ENCODE results near the gene CLEC4F. TPM values are rescaled to one million over a fixed set of nuclear protein-coding genes. Genes with fewer than 3 reads are reported as not detected.

The CLEC4F gene
- total and polyA plus RNA-seq, 10 donors: 0.64 to 4.8 (median 2.6) TPM; not detected in 1

DNA sequence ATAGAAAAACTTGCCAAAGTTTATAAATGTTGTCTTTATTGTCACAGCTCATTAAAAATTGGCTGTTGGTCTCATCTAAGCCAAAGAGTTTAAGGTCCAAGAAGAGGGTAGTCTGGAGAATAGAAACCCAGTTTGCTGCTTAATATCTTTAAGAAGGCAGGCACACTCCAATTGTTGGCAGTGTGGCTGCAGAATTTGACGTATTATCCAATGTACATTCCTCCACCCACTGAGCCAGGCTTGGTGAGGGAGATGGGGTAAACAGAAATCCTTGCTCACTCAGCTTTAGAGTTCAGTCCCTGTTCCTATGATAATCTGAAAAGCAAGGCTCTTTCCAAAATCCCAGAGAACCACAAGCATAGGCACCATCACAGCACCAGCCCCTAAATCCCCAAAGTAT, 41.7 kb downstream of the CLEC4F start:
- 69 to 82% (median 72%) methylated on average over 1 of the region's 1 CpG for WGBS, 5 donors
- no peak for DNase-seq

GRCh38 chr2:70777450-70777849, 42.9 kb downstream of the CLEC4F start:
- TF ChIP-seq POLR2A (IDR thresholded peaks at IDR 0.05) (no peak), POLR2AphosphoS5 (IDR thresholded peaks at IDR 0.05) (no peak)
- TF ChIP-seq, protein P1, sequence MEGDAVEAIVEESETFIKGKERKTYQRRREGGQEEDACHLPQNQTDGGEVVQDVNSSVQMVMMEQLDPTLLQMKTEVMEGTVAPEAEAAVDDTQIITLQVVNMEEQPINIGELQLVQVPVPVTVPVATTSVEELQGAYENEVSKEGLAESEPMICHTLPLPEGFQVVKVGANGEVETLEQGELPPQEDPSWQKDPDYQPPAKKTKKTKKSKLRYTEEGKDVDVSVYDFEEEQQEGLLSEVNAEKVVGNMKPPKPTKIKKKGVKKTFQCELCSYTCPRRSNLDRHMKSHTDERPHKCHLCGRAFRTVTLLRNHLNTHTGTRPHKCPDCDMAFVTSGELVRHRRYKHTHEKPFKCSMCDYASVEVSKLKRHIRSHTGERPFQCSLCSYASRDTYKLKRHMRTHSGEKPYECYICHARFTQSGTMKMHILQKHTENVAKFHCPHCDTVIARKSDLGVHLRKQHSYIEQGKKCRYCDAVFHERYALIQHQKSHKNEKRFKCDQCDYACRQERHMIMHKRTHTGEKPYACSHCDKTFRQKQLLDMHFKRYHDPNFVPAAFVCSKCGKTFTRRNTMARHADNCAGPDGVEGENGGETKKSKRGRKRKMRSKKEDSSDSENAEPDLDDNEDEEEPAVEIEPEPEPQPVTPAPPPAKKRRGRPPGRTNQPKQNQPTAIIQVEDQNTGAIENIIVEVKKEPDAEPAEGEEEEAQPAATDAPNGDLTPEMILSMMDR (IDR thresholded peaks at IDR 0.05 in 8 of 11, conservative IDR thresholded peaks at IDR 0.05 in 3 of 11): no peak
- intact Hi-C loops (cut with DNase I; ENCODE audit: low total_unique reads): no loop called here
- Histone ChIP-seq H3K27ac (no peak overlapping the region), H3K27me3 (replicated peaks in 1 of 7) (peaks cover 0 to 54% (median 6%) of the 10 kb centered on the region in 7 donors), H3K36me3 (no peaks in the 10 kb centered on the region), H3K9me3 (peaks cover 0 to 11% (median 0%) of the 10 kb centered on the region in 8 donors), H3K4me3 (no peak overlapping the region), H3K4me1 (no peaks in the 10 kb centered on the region)
- DNase-seq: no peak
- WGBS, 5 donors: 41 to 58% (median 42%) methylated on average over 2 of the region's 2 CpGs

More for the DNA sequence above, 41.7 kb downstream of the CLEC4F start:
- intact Hi-C loops (cut with DNase I; ENCODE audit: low total_unique reads): no loop called here
- Histone ChIP-seq H3K4me1 (no peaks in the 10 kb centered on the region), H3K4me3 (no peak overlapping the region), H3K27me3 (replicated peaks in 1 of 7) (peaks cover 0 to 43% (median 3%) of the 10 kb centered on the region in 7 donors), H3K36me3 (no peaks in the 10 kb centered on the region), H3K27ac (no peak overlapping the region), H3K9me3 (peaks cover 0 to 6% (median 0%) of the 10 kb centered on the region in 8 donors)
- TF ChIP-seq, protein P1 (IDR thresholded peaks at IDR 0.05 in 8 of 11, conservative IDR thresholded peaks at IDR 0.05 in 3 of 11): no peak
- TF ChIP-seq POLR2A (IDR thresholded peaks at IDR 0.05) (no peak), POLR2AphosphoS5 (IDR thresholded peaks at IDR 0.05) (no peak)

- Histone ChIP-seq H3K9me3 (peaks cover 0 to 11% (median 0%) of the 10 kb centered on the region in 8 donors), H3K4me3 (no peak overlapping the region), H3K4me1 (no peaks in the 10 kb centered on the region), H3K27ac (no peak overlapping the region), H3K27me3 (replicated peaks in 1 of 7) (peaks cover 0 to 66% (median 6%) of the 10 kb centered on the region in 7 donors), H3K36me3 (no peaks in the 10 kb centered on the region)
- TF ChIP-seq POLR2AphosphoS5 (IDR thresholded peaks at IDR 0.05): no peak
- TF ChIP-seq, protein P1 (IDR thresholded peaks at IDR 0.05 in 8 of 11, conservative IDR thresholded peaks at IDR 0.05 in 3 of 11): no peak
- no peak for TF ChIP-seq POLR2A (IDR thresholded peaks at IDR 0.05)
- 90 to 93% (median 92%) methylated on average over 3 of the region's 3 CpGs for WGBS, 5 donors
- intact Hi-C loops (cut with DNase I; ENCODE audit: low total_unique reads): no loop called here
- no peak for DNase-seq
Measured at GRCh38 chr2:70776266-70776665, 44.1 kb downstream of the CLEC4F start.

GRCh38 chr2:70775141-70775540, 45.3 kb downstream of the CLEC4F start:
- Histone ChIP-seq H3K9me3 (peaks cover 0 to 11% (median 0%) of the 10 kb centered on the region in 8 donors), H3K4me1 (no peaks in the 10 kb centered on the region), H3K27me3 (replicated peaks in 1 of 7) (peaks cover 0 to 66% (median 6%) of the 10 kb centered on the region in 7 donors), H3K36me3 (no peaks in the 10 kb centered on the region), H3K4me3 (no peak overlapping the region), H3K27ac (no peak overlapping the region)
- no peak for DNase-seq
- WGBS, 5 donors: 71 to 91% (median 77%) methylated on average over 2 of the region's 2 CpGs
- intact Hi-C loops (cut with DNase I; ENCODE audit: low total_unique reads): no loop called here
- TF ChIP-seq, protein P1 (IDR thresholded peaks at IDR 0.05 in 8 of 11, conservative IDR thresholded peaks at IDR 0.05 in 3 of 11): no peak
- TF ChIP-seq POLR2A (IDR thresholded peaks at IDR 0.05) (no peak), POLR2AphosphoS5 (IDR thresholded peaks at IDR 0.05) (no peak)
